ENCODE results near the gene RAB10.

GRCh38 chr2:26076001-26076587, 42.2 kb downstream of the RAB10 start:
- no peak for TF ChIP-seq CTCF (IDR thresholded peaks at IDR 0.05)
- TF ChIP-seq EZH2 (IDR thresholded peaks at IDR 0.05) = no peak
- no peak for TF ChIP-seq EZH2phosphoT487 (IDR thresholded peaks at IDR 0.05)
